GM04504 (cell line): ENCODE measurements around the gene VPS13D.

ENCODE experiments used
- DNase-seq: peaks from one replicate; pipeline ENCODE4 v3.0.0-alpha.2; 2012; ENCODE audit warnings: low read depth

VPS13D gene

DNA sequence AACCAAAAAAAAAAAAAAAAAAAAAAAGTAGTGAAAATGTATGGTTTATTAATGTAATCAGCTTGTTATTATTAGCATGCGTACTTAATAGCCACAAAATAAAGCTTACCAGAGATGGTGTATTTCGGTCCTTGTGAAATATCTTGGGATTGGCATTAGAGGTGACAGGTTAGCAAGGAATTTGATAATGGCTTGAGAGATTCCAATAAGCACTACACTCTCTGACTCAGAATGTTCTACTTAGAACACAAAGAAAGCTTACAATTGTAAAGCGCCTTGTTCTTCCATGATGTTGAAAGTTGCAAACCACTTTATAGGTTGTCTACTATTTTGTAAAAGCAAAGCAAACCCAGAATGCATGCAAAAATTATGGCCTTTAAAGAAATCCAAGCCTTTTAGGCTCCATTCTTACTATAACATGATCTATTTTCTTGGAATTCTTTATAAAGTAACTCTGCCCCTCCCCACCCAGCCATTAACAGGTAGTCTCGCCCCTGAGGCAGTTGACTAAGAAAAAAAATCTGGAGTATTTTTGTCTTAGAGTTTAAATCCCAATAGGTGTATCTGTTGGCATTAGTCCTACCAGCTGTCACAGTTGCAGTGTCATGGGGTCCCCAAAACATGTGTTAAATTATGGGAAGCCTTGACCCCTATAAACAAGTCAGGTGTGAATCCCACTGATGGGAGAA, 259.0 kb downstream of the VPS13D start:
- no peak for DNase-seq

DNA sequence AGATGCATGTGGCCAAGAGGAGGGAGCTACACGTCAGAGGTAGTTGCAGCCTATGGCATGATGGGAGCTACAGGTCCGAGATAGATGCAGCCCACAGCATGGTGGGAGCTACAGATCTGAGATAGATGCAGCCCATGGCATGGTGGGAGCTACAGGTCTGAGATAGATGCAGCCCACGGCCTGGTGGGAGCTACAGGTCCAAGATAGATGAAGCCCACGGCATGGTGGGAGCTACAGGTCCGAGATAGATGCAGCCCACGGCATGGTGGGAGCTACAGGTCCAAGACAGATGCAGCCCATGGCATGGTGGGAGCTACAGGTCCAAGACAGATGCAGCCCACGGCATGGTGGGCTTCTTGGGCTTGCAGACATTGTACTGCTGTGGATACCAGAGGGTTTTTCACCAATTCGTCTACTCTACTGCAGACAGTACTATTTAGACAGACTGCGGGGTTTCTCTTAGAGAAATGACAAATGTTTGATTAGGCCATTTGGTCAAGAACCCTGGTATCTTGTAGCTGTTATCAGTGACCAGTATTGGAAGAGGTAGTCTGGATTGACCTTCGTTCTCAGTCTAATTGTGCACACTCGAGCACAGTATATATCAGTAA, 260.8 kb downstream of the VPS13D start:
- DNase-seq: no peak

DNA sequence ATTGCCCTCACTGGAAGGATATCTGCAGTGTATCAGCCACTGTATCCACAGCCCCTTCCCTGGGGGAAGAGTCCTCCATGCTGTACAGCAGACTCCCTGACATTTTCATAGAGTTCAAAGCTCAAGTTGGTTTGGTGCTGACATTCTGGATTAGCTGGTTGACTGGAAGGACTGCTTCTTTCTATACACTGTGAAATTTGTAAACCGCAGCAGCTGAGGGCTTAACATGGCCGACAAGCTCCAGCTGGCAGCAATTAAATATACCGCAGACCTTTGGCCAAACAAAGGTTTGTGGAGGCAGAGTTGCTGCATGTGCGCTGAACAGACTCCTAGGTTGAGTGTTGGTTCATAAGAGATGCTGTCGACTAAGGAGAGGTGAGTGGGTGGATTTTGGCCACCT, 261.8 kb downstream of the VPS13D start:
- no peak for DNase-seq

DNA sequence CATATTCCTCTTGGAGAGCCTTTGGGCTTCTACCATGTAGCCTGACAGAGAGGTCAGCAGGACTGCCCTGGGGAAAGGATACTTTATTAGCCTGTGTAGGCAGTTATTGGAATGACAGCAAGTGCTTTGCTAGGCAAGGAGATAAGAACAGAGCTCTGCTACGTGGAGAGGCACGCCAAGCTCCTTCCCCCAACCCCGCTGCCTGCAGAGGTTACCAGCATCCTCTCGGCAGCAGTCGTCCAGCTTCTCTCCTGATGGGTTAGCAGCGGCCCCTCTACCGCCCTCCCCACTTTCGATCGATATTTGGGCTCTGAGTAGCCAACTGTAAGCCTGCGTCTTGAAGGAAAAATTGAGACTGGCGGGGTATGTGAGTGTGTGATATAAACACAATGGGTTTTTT, 265.9 kb downstream of the VPS13D start:
- no peak for DNase-seq

DNA sequence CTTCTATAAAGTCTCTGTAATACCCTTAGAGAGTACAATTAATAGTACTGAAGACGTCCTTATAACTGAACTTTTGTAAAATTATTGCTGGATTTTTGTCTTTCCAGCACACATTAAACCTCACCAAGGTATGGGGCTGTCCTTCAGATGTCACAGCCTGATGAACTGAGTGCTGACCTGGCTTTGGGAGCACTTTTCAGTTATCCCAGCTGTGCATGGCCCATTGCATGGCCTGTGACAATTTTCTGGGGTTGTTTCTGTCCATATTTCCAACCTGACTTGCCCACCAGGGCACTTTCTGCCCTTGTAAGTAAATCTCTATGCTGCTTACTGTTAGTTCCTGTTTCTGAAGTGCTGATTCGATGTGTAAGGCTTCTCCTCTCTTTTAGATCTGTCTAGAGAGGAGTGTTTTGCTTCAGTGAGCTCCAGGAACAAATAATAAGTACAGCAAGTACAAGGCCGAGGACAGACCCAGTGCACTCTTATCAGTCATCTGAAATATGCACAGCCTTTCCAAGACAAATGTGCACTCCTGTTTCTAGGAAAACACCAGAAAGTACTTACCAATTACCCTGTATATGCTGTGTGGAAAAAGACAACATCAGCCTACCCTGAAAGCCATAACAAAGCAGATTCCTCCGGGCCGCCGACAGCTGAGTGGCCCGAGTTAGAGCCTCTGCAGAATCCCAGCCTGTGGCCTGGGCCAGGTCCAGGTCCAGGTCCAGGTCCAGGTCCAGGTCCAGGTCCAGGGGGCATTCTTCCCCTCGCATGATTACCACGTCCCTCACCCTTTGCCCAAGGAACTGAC, 266.5 kb downstream of the VPS13D start:
- no peak for DNase-seq

DNA sequence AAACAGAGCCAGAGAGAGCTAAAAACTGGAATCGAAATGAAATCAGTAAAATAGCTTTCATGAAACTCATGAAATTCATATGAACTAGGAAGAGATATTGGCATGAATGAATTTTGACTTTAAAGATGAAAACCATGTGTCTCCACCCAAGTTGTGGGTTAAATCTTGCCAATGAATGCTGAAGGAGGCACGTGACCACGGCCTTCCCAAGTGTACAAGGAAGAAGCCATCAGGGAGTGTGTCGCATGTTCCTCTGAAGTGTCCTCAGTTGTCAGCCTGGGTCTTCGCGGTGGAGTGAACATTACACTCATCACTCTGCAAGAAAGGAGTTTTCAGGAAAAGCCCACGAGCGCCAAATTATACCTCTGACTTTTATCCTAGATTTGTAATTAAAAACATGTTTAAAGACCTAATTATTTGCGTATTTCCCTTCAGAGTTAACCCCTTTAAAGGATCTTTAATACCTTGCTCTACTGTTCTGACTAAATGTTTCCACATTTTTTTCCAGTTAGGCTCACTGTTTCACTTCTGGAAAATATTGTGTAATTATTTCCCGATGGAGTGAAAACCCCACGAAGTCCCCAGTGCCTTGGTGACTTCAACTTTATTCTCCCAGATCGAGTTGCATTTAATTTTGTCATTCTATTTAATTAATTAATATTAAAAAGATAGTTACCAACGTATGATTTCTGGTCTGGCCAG, 269.9 kb downstream of the VPS13D start:
- DNase-seq: no peak

DNA sequence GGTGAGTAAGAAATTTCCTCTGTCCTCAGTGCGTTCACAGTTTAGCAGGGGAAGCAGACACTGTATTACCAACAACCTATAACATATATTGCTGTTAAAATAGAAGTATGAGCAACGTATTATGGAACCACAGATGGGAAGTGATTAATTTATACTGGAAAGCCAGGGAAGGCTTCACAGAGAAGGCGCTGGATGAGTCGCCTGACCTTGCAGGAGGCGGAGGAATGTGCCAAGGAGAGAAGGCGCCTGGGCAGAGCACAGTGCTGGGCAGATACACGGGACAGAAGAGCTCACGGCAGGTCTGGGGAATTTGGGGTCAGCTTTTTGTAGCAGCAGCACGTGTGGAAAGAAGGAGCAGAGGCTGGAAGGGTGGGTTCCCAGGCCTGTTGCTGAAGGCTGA, 271.8 kb downstream of the VPS13D start:
- no peak for DNase-seq

DNA sequence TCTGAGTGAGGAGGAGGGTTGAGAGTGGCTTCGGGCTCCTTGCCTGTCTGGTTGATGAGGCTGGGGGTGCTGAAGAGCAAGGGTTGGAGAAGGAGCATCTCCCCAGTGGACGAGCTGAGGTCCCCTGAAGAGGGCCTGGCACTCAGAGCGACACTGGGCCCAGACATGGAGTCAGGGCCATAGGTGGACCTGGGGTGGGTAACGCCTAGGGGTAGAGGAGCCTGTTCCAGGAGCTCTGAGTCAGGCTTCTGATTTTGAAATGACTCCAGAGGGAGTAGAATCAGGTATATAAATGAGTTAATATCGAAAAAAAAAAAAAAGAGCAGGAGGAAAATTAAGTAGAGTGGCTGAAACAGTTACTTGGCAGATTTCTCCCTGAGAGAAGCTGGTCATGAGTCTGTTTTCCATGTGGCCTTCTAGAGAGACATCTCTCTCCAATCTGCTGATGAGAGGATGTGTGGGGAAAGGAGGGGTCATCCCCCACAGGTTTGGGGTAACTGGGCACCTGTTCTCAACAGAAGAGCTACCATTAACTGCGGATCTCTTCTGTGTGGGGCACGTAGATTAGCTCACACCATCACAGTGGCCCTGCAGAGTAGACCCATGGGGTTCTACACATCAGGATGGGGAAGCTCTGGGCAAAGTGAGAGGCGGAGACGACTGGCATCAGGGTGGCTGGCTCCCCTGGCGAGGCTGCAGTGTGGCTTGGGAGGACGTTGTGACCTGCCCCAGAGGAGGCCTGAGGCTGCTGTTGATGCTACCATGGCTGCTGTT, 272.7 kb downstream of the VPS13D start:
- DNase-seq: no peak

DNA sequence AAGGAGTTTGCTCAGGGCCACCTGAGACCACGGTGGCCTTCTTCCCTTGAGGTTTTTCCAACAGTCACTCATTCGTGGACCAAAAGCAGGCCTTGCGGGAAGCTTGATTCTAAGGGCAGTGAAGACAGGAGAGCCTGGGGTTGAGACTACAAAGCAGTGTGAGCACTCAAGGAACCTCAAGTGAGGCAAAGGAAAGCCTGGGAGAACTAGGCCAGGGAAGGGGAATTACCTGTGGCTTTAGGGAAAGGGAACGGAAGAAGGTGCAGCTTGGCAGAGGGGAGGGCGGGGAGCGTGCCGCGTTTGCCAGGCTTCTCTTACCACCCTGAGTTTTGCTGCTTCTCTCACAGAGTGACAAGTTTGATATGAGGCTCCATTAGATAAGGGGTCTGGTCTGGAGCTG, 273.9 kb downstream of the VPS13D start:
- no peak for DNase-seq

DNA sequence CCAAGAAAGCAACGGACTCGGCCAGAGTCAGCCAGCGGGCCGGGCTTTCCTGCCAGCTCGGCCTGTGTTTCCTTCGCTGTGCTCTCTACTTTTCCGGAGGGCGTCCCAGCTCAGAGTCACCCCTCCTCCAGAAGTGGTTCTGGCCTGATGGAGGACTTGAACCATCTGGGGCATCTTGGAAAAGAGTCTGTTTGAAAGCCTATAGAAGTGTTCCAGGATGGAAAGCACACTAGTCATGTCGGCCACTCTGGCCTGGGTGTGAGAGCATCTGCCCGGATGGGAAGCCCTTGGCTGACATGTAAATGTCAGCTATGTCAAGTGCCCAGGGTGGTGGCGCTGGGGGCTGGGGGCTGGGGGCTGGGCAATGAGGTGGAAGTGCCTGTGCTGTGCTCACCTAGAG, 274.8 kb downstream of the VPS13D start:
- no peak for DNase-seq

DNA sequence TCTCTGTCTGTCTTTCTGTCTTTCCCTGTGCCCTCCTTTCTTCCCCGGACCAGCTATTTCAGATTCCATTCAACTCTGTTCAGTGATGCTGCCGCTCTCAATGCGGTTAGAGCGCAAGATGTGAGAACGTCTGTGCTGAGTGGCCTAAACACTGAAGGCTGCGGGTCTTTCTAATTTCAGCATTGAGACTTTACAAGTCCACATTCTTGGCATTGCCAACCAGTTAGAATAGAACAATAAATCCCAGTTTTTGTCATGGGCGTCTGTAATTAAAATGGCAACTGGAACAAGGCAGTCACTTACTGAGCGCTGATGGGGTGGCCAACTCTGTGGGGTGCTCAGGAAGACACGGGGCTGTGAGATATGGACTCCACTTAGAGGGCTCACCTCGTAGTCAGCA, 275.4 kb downstream of the VPS13D start:
- no peak for DNase-seq

DNA sequence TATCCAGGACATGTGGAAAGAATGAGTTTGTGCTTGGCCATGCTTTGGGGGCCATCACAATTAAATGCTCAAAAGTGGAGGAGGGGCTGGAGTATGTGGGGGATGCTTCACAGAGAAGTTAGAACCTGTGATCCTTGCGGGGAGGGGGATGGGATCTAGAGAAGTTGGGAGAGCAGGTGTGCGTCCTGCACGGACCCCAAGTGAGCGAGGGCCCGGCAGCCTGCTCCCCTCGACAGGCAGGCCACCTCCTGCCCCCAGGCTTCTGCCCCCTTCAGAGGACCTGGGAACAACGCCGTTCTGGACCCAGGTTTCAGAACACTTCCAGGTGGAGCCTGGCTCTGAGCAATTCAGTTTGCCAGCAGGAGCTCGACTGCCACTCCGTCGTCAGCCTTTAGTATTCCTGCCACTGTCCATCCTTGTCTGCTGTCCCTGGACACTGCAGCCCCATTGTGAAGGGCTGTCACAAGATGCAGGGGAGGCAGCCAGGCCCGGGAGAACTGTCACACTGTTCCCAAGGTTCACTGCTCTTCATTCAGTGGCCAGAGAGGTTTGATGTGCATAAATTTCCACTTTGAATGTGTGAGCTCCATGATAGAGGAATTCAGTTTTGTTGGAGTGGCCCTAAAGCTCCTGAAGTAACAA, 275.9 kb downstream of the VPS13D start:
- no peak for DNase-seq

DNA sequence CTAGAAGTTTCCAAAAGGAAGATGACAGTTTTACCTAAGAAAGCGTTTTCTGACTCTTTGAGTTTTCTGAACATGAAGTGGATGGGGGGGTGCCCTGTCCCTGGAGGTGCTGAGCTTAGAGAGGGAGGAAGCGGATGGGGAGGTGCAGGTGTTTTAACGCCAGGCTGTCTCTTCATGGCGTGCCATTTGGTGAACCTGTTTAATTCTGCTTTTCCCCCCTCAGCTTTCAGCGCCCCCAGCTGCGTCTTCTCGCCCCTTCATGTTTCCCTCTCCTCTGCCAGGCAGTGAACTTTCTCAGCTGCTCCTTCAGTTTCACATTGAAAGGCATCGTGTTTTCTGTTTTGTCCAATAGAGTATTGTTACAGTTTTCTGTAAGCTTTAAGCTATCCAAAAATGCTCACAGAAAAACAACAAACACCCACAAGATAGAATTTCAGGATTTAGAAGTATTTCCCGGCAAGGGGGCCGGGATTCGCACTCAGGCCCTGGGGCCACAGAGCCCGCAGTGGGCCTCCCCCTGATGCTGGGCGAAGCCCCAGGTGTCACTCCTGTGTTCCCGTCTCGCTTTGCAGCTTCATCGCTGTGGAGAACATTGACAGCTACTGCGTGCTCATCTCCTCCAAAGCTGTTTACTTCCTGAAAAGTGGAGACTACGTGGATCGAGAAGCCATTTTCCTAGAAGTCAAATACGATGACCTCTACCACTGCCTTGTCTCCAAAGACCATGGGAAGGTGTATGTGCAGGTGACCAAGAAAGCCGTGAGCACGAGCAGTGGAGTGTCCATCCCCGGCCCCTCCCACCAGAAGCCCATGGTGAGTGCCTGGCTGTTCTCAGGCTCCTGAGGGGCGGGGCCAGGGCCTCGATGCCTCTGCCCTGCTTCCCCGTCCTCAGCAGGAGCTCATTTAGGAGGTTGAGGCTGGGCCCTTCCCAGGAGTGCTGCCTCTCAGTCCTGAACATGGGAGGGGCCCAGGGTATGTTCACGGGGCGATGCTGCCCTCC, 276.8 kb downstream of the VPS13D start:
- no peak for DNase-seq

DNA sequence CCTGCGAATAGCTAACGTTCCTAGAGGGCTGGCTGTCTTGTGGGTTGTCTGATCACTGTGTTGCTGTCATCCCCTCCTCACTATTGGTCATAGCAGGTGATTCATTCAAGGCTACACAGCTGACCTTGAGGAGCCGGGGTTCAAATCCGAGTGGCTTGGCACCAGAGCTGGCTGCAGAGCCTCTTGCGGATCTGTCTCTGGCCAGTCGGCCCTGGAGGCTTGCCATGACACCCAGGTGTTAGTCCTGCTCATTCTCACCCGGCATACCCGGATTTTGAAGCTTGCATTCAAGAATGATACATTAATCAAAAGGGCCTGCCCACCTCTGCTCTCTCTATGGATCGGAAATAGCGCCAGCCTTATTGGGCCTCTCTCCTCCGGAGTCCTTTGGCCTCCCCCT, 277.8 kb downstream of the VPS13D start:
- no peak for DNase-seq

DNA sequence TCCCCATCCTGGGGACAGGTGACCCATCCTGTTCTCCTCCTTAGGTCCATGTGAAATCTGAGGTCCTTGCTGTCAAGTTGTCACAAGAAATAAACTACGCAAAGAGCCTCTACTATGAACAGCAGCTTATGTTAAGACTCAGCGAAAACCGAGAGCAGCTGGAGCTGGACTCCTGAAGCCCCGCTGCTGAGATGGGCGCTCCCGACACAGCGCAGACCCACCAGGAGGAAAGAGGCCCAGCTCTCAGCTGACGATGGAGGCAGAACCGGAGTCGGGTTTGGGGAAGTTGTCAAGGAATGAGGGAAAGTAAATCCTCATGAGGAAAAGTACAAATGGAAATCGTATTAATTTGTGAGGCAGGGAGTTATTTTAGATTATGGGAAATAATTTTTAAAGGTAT, 279.0 kb downstream of the VPS13D start:
- DNase-seq: no peak

DNA sequence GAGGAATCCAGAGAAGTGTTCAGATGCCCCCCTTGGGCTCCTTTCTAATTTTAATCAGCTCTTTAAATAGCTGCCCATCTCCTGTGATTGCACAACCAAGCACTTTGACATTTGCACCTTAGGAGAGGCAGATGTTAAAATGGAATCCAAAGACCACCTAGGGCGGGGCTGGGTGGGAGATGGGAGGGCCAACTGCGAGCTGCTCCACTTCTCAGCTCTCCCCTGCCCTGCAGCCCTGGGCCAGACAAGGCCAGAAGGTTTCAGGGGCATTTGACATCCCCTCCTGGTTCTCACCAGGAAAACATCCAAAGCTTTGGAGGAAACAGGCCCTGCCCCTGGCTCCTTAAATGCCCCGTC, 281.3 kb downstream of the VPS13D start:
- no peak for DNase-seq

DNA sequence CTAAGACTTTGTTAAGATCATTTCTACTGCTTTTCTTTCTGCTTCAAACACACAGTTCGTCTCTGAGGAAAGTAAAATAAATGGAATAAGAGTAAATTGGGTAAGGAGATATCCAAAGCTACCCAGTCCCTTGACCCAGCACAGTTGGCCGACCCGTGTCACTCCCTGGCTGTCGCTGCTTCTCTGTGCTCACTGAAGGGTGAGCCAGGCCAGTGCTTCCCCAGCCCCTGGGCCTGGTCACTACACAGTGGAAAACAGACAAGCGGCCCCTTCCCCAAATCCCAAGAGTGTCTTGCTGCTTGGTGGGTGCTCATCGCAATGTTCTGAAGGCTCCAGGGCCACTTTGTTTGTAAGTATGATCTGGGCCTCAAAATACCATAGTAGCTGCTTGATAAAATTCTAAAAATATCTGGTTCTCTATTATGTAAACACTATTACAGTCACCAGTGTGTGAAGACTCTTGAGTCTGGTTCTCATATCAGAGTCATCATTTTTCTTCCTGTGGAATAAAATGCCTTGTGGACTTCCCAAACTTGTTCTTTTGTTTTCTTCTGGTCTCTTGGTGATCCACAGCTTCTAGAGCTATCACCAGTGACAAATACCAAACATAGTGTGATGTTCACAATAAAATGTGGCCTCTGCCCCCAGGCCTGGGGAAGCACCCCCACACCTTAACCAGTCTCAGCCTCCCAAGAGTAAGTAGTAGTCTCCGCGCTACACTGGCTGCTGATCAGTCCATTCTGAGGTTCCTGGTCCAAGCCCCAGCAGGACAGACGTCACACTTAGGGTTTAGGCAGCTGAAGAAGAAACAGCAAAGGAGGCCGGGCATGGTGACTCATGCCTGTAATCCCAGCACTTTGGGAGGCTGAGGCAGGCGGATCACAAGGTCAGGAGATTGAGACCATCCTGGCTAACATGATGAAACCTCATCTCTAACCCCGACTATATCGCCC, 282.0 kb downstream of the VPS13D start:
- no peak for DNase-seq

DNA sequence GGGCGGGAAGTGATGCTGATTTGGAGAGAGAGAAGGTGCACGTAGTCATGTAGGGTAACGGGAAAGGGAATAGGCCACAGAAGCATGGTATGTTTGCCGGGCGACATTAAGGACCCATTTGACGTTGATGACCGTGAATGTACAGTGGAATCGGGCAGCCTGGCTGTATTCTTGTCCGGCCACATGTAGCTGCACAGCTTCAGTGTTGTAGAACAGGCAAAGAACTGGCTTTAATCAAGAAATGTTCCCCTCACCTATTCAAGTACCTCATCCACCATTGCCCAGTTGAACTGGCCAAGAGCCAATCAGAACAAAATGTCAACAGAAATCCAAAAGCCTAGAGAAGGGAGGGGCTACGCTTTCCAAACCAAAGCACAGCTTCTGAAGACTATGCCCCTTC, 283.4 kb downstream of the VPS13D start:
- DNase-seq: no peak

DNA sequence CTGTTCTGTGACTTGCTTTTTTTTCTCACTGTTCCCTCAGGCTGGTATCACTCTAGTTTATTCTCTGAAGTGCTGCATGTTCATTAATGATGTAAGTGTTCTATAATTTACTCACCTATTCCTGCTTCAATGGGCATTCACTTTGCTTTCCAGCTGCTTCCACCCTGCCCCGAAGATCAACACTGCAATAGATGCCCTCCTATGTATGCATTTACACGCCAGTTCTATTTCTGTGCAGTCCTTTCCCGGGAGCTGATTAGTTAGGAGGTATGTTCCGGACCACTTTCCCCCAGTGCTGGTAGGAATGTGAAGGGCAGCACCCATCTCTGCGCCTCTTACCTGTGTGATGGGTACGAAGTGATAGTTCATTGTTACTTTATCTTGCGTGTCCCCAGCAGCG, 284.8 kb downstream of the VPS13D start:
- no peak for DNase-seq
